Measurements from ENCODE around the gene CREB3L2. TPM values are rescaled to one million over a fixed set of nuclear protein-coding genes. Genes with fewer than 3 reads are reported as not detected.
A peak's percentile ranks its signal among the peaks of the same experiment; 100 is the strongest.

The CREB3L2 gene
- total and polyA plus RNA-seq, 2 of the 13 experiments (the other 11 are each of a cell fraction or from before 2014, with no cell fraction given) = 22.1 to 41.1 TPM

GRCh38 chr7:137948845-137949330 lies 53.0 kb downstream of the CREB3L2 start (continued):
- TF ChIP-seq, protein P1, sequence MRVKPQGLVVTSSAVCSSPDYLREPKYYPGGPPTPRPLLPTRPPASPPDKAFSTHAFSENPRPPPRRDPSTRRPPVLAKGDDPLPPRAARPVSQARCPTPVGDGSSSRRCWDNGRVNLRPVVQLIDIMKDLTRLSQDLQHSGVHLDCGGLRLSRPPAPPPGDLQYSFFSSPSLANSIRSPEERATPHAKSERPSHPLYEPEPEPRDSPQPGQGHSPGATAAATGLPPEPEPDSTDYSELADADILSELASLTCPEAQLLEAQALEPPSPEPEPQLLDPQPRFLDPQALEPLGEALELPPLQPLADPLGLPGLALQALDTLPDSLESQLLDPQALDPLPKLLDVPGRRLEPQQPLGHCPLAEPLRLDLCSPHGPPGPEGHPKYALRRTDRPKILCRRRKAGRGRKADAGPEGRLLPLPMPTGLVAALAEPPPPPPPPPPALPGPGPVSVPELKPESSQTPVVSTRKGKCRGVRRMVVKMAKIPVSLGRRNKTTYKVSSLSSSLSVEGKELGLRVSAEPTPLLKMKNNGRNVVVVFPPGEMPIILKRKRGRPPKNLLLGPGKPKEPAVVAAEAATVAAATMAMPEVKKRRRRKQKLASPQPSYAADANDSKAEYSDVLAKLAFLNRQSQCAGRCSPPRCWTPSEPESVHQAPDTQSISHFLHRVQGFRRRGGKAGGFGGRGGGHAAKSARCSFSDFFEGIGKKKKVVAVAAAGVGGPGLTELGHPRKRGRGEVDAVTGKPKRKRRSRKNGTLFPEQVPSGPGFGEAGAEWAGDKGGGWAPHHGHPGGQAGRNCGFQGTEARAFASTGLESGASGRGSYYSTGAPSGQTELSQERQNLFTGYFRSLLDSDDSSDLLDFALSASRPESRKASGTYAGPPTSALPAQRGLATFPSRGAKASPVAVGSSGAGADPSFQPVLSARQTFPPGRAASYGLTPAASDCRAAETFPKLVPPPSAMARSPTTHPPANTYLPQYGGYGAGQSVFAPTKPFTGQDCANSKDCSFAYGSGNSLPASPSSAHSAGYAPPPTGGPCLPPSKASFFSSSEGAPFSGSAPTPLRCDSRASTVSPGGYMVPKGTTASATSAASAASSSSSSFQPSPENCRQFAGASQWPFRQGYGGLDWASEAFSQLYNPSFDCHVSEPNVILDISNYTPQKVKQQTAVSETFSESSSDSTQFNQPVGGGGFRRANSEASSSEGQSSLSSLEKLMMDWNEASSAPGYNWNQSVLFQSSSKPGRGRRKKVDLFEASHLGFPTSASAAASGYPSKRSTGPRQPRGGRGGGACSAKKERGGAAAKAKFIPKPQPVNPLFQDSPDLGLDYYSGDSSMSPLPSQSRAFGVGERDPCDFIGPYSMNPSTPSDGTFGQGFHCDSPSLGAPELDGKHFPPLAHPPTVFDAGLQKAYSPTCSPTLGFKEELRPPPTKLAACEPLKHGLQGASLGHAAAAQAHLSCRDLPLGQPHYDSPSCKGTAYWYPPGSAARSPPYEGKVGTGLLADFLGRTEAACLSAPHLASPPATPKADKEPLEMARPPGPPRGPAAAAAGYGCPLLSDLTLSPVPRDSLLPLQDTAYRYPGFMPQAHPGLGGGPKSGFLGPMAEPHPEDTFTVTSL (CRISPR knock-in tag; IDR thresholded peaks at IDR 0.05; ENCODE audit: borderline replicate concordance) = peak; percentile 92
- TF ChIP-seq, protein P2, sequence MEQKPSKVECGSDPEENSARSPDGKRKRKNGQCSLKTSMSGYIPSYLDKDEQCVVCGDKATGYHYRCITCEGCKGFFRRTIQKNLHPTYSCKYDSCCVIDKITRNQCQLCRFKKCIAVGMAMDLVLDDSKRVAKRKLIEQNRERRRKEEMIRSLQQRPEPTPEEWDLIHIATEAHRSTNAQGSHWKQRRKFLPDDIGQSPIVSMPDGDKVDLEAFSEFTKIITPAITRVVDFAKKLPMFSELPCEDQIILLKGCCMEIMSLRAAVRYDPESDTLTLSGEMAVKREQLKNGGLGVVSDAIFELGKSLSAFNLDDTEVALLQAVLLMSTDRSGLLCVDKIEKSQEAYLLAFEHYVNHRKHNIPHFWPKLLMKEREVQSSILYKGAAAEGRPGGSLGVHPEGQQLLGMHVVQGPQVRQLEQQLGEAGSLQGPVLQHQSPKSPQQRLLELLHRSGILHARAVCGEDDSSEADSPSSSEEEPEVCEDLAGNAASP (CRISPR knock-in tag; IDR thresholded peaks at IDR 0.05; ENCODE audit: borderline replicate concordance) = peak; percentile 56; the same call in 1 of the 2 replicates
- TF ChIP-seq MEF2D (CRISPR knock-in tag; IDR thresholded peaks at IDR 0.05) = peak; percentile 80
- peak; percentile 51; the same call in 1 of the 2 replicates for TF ChIP-seq ARID3A (IDR thresholded peaks at IDR 0.05; ENCODE audit: low read depth, low read length)
- peak; percentile 26; the same call in 1 of the 2 replicates for TF ChIP-seq THAP11 (CRISPR knock-in tag; IDR thresholded peaks at IDR 0.05)
- no peak for TF ChIP-seq ZSCAN25 (CRISPR knock-in tag; IDR thresholded peaks at IDR 0.05)
- TF ChIP-seq NFIC (IDR thresholded peaks at IDR 0.05; ENCODE audit: low read length) = peak; percentile 90
- TF ChIP-seq SAP130 (CRISPR knock-in tag; IDR thresholded peaks at IDR 0.05; ENCODE audit: low read depth) = peak; percentile 40
- TF ChIP-seq ZBTB1 (CRISPR knock-in tag; IDR thresholded peaks at IDR 0.05; ENCODE audit: borderline replicate concordance) = no peak
- no peak for TF ChIP-seq SMAD9 (CRISPR knock-in tag; IDR thresholded peaks at IDR 0.05)
- TF ChIP-seq TARDBP (CRISPR knock-in tag; IDR thresholded peaks at IDR 0.05) = peak; percentile 59; the same call in 1 of the 2 replicates
- no peak for TF ChIP-seq ZNF431 (CRISPR knock-in tag; IDR thresholded peaks at IDR 0.05; ENCODE audit: borderline replicate concordance, low read depth)
- no peak for TF ChIP-seq PBX3 (CRISPR knock-in tag; IDR thresholded peaks at IDR 0.05; ENCODE audit: borderline replicate concordance)
- TF ChIP-seq SOX13 (IDR thresholded peaks at IDR 0.05) = peak; percentile 68; the same call in 1 of the 2 replicates
- peak in 1 of 2 experiments; percentile 84; a peak in 2 of 4 replicates for TF ChIP-seq SOX13 (CRISPR knock-in tag; conservative IDR thresholded peaks at IDR 0.05 in 1 of 2, IDR thresholded peaks at IDR 0.05 in 1 of 2)
- TF ChIP-seq ZNF33B (CRISPR knock-in tag; IDR thresholded peaks at IDR 0.05) = 0 out of 2 replicates have a peak, but pooled peaks have one; percentile 27
- no peak for TF ChIP-seq IKZF4 (CRISPR knock-in tag; IDR thresholded peaks at IDR 0.05; ENCODE audit: borderline replicate concordance, low read depth, not compliant biosample characterization)
- peak; percentile 70 for TF ChIP-seq MIER2 (CRISPR knock-in tag; IDR thresholded peaks at IDR 0.05)
- TF ChIP-seq, protein P3, sequence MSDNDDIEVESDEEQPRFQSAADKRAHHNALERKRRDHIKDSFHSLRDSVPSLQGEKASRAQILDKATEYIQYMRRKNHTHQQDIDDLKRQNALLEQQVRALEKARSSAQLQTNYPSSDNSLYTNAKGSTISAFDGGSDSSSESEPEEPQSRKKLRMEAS (IDR thresholded peaks at IDR 0.05) = peak; percentile 45
- no peak for TF ChIP-seq BORCS8-MEF2B (CRISPR knock-in tag; IDR thresholded peaks at IDR 0.05)
- peak; percentile 87 for TF ChIP-seq TEAD3 (CRISPR knock-in tag; optimal IDR thresholded peaks at IDR 0.05; ENCODE audit: borderline replicate concordance)
